IPS DF 6.9 (cell line): ENCODE data around the gene GLI3.

Source experiments
- DNase-seq: peaks from one replicate; pipeline ENCODE4 v3.0.0-alpha.2; 2013; ENCODE audit warnings: low read depth, low spot score
- H3K27ac ChIP-seq: one replicate; pipeline ENCODE4 v1.5.1; 2013; ENCODE audit warnings: low read length, control low read depth
- H3K27me3 ChIP-seq: 2 replicates; pipeline ENCODE4 v1.6.1; 2013; ENCODE audit warnings: mild to moderate bottlenecking, low read length; ENCODE audit not compliant: control insufficient read depth, insufficient read depth
- H3K36me3 ChIP-seq: 2 replicates; pipeline ENCODE4 v1.6.1; 2013; ENCODE audit warnings: low read length; ENCODE audit not compliant: control insufficient read depth, insufficient read depth
- H3K4me1 ChIP-seq: 2 replicates; pipeline ENCODE4 v1.6.1; 2013; ENCODE audit warnings: low read length; ENCODE audit not compliant: control insufficient read depth, insufficient read depth
- H3K4me3 ChIP-seq: 2 replicates; pipeline ENCODE4 v1.5.1; 2013; ENCODE audit warnings: mild to moderate bottlenecking, low read length
- H3K9me3 ChIP-seq: 2 replicates; pipeline ENCODE4 v1.6.1; 2013; ENCODE audit warnings: low read length, inconsistent platforms; ENCODE audit not compliant: control insufficient read depth, insufficient read depth
- WGBS: extraction: QIAGEN DNeasy Blood & Tissue Kit; methylation state at CpG from one replicate; pipeline ENCODE4 v1.1.7; 2013; ENCODE audit warnings: mixed read lengths, missing lambda C conversion rate; ENCODE audit not compliant: insufficient read length, insufficient coverage; 5-methylcytosine and 5-hydroxymethylcytosine counted together

GLI3 gene

GRCh38 chr7:42236976-42237810 lies at the start of gene GLI3:
Gene GLI3 (minus strand): TSS chr7:42237209. CDS start chr7:42223253, 13,956 bp downstream.
- H3K36me3 ChIP-seq = no peaks in the 10 kb centered on the region
- no peak for DNase-seq
- WGBS = no CpG with 5 or more reads among the region's 92 CpGs
- peaks cover 3% of the 10 kb centered on the region; the same call in 1 of the 2 replicates for H3K4me1 ChIP-seq
- peaks cover 1% of the 10 kb centered on the region; the same call in 1 of the 2 replicates for H3K27me3 ChIP-seq
- H3K4me3 ChIP-seq = peak within 1 kb of the TSS; percentile 82
- H3K27ac ChIP-seq = no peak within 1 kb of the TSS
- no peaks in the 10 kb centered on the region for H3K9me3 ChIP-seq

GRCh38 chr7:42285383-42285824 lies 48.4 kb upstream of the GLI3 start:
- Histone ChIP-seq H3K27me3 (no peaks in the 10 kb centered on the region), H3K9me3 (no peaks in the 10 kb centered on the region), H3K36me3 (no peaks in the 10 kb centered on the region), H3K4me3 (no peak overlapping the region), H3K27ac (no peak overlapping the region), H3K4me1 (no peaks in the 10 kb centered on the region; the same call in 1 of the 2 replicates)
- no peak for DNase-seq

- Histone ChIP-seq H3K36me3 (no peaks in the 10 kb centered on the region), H3K4me1 (no peaks in the 10 kb centered on the region; the same call in 1 of the 2 replicates), H3K27ac (no peak overlapping the region), H3K4me3 (no peak overlapping the region), H3K9me3 (no peaks in the 10 kb centered on the region), H3K27me3 (no peaks in the 10 kb centered on the region)
- DNase-seq = no peak
- WGBS = no CpG with 5 or more reads among the region's 2 CpGs
These were observed 46.5 kb upstream of the GLI3 start for GRCh38 chr7:42283553-42283952.

GRCh38 chr7:42278344-42278743 lies 41.3 kb upstream of the GLI3 start:
- Histone ChIP-seq H3K36me3 (no peaks in the 10 kb centered on the region), H3K27ac (no peak overlapping the region), H3K4me1 (no peaks in the 10 kb centered on the region; the same call in 1 of the 2 replicates), H3K4me3 (no peak overlapping the region), H3K9me3 (no peaks in the 10 kb centered on the region), H3K27me3 (no peaks in the 10 kb centered on the region)
- DNase-seq = no peak
- no CpG with 5 or more reads among the region's 4 CpGs for WGBS

GRCh38 chr7:42274053-42274452 lies 37.0 kb upstream of the GLI3 start:
- no CpG with 5 or more reads among the region's 5 CpGs for WGBS
- no peak overlapping the region for H3K4me3 ChIP-seq
- H3K9me3 ChIP-seq = no peaks in the 10 kb centered on the region
- no peak for DNase-seq
- no peaks in the 10 kb centered on the region for H3K4me1 ChIP-seq
- H3K27me3 ChIP-seq = no peaks in the 10 kb centered on the region
- no peaks in the 10 kb centered on the region for H3K36me3 ChIP-seq
- no peak overlapping the region for H3K27ac ChIP-seq

- no peak for DNase-seq
- Histone ChIP-seq H3K4me3 (no peak overlapping the region), H3K27me3 (no peaks in the 10 kb centered on the region), H3K27ac (no peak overlapping the region), H3K36me3 (no peaks in the 10 kb centered on the region), H3K4me1 (no peaks in the 10 kb centered on the region), H3K9me3 (no peaks in the 10 kb centered on the region)
- no CpG with 5 or more reads among the region's 3 CpGs for WGBS
These were observed 36.0 kb upstream of the GLI3 start for GRCh38 chr7:42272793-42273665.

GRCh38 chr7:42269161-42269560 lies 32.2 kb upstream of the GLI3 start:
- DNase-seq = no peak
- Histone ChIP-seq H3K27ac (no peak overlapping the region), H3K4me1 (no peaks in the 10 kb centered on the region), H3K9me3 (no peaks in the 10 kb centered on the region), H3K36me3 (no peaks in the 10 kb centered on the region), H3K27me3 (no peaks in the 10 kb centered on the region), H3K4me3 (no peak overlapping the region)
- no CpG with 5 or more reads among the region's 4 CpGs for WGBS

GRCh38 chr7:42264702-42265101 lies 27.7 kb upstream of the GLI3 start:
- no peaks in the 10 kb centered on the region for H3K9me3 ChIP-seq
- H3K4me3 ChIP-seq = no peak overlapping the region
- no peak overlapping the region for H3K27ac ChIP-seq
- WGBS = 100% methylated on average over 2 of the region's 4 CpGs
- no peak for DNase-seq
- H3K4me1 ChIP-seq = peaks cover 4% of the 10 kb centered on the region; the same call in 1 of the 2 replicates
- H3K27me3 ChIP-seq = no peaks in the 10 kb centered on the region
- no peaks in the 10 kb centered on the region for H3K36me3 ChIP-seq

- H3K4me3 ChIP-seq = no peak overlapping the region
- WGBS = no CpG with 5 or more reads among the region's 4 CpGs
- no peak overlapping the region for H3K27ac ChIP-seq
- no peaks in the 10 kb centered on the region for H3K36me3 ChIP-seq
- no peaks in the 10 kb centered on the region for H3K27me3 ChIP-seq
- H3K9me3 ChIP-seq = no peaks in the 10 kb centered on the region
- DNase-seq = no peak
- H3K4me1 ChIP-seq = peaks cover 4% of the 10 kb centered on the region; the same call in 1 of the 2 replicates
These were observed 27.0 kb upstream of the GLI3 start for GRCh38 chr7:42263971-42264370.

GRCh38 chr7:42262964-42263363 lies 26.0 kb upstream of the GLI3 start:
- WGBS = no CpG with 5 or more reads among the region's 7 CpGs
- no peaks in the 10 kb centered on the region for H3K9me3 ChIP-seq
- no peak for DNase-seq
- no peaks in the 10 kb centered on the region for H3K36me3 ChIP-seq
- peaks cover 4% of the 10 kb centered on the region; the same call in 1 of the 2 replicates for H3K4me1 ChIP-seq
- no peak overlapping the region for H3K4me3 ChIP-seq
- no peak overlapping the region for H3K27ac ChIP-seq
- H3K27me3 ChIP-seq = no peaks in the 10 kb centered on the region
